GM12891 (cell line): ENCODE results near the gene NXPH4.
A peak's percentile ranks its signal among the peaks of the same experiment; 100 is the strongest.

ENCODE experiments used
- DNase-seq: peaks from one replicate; pipeline ENCODE4 v3.0.0; 2011; ENCODE audit warnings: low spot score; ENCODE audit not compliant: insufficient read length
- FAIRE-seq: peaks from 2 replicates; lab custom pipeline; 2011; peaks lifted over from hg19 to GRCh38; lab: Jason Lieb, UNC
- PAX5 ChIP-seq: IDR thresholded peaks from 2 replicates; pipeline ENCODE4 v1.6.1; 2011; ENCODE audit warnings: low read length, moderate library complexity, mild to moderate bottlenecking; ENCODE audit not compliant: insufficient read depth, severe bottlenecking
- POLR2A ChIP-seq: IDR thresholded peaks from 2 replicates; pipeline ENCODE4 v1.6.1; 2011; ENCODE audit warnings: low read depth, low read length, control low read depth
- POLR2AphosphoS5 ChIP-seq: IDR thresholded peaks from 2 replicates; pipeline ENCODE4 v1.6.1; 2011; ENCODE audit warnings: low read depth, low read length, control low read depth
- POU2F2 ChIP-seq: IDR thresholded peaks from 2 replicates; pipeline ENCODE4 v1.6.1; 2011; ENCODE audit warnings: low read depth, mild to moderate bottlenecking, control low read depth, low read length, moderate library complexity
- SPI1 ChIP-seq: IDR thresholded peaks from 2 replicates; pipeline ENCODE4 v1.6.1; 2011; ENCODE audit warnings: low read depth, low read length, control low read depth
- TAF1 ChIP-seq: IDR thresholded peaks from 2 replicates; pipeline ENCODE4 v1.6.1; 2011; ENCODE audit warnings: low read depth, low read length, control low read depth

NXPH4 gene

DNA sequence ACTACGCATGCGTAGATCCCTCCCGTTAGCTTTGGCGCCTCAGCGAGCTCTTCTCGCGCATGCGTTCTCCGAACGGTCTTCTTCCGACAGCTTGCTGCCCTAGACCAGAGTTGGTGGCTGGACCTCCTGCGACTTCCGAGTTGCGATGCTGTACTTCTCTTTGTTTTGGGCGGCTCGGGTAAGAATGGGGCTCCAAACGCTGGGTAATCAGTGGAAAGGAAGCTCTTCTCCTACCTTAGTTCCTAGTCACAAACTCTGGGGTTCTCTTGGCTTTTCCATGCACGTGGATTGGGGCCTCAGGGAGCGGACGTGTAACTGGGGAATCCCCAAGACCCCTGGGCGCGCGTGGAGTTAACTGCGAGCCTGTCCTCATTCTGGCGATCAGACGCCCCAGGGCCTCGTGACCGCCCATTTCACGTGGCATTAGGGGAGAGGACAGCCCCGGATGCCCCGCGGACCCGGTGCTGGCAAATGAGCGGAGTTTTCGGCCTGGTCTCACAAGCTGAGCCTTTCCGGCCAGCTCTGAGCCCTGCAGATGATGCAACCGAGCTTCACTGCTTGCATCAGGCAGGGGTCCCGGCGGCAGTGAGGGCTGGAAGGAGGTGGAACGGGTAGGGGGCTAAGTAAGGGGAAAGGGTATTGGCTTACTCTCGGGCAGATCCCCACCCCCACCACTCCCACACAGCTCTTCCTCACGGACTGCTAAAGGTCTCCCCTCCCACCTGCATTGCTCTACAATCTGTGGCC is 13.2 kb downstream of the NXPH4 start, which contains the start of gene SHMT2:
Gene SHMT2 (plus strand): TSS at position 78 of the 747 bp plus-strand sequence. CDS start 68 bp downstream, at position 146.
- FAIRE-seq (peak; percentile 95), DNase-seq (peak; percentile 97)
- TF ChIP-seq POLR2AphosphoS5 (peak; percentile 50; the same call in 1 of the 2 replicates), SPI1 (no peak), POLR2A (0 out of 2 replicates have a peak, but pooled peaks have one; percentile 48), TAF1 (peak; percentile 49)

DNA sequence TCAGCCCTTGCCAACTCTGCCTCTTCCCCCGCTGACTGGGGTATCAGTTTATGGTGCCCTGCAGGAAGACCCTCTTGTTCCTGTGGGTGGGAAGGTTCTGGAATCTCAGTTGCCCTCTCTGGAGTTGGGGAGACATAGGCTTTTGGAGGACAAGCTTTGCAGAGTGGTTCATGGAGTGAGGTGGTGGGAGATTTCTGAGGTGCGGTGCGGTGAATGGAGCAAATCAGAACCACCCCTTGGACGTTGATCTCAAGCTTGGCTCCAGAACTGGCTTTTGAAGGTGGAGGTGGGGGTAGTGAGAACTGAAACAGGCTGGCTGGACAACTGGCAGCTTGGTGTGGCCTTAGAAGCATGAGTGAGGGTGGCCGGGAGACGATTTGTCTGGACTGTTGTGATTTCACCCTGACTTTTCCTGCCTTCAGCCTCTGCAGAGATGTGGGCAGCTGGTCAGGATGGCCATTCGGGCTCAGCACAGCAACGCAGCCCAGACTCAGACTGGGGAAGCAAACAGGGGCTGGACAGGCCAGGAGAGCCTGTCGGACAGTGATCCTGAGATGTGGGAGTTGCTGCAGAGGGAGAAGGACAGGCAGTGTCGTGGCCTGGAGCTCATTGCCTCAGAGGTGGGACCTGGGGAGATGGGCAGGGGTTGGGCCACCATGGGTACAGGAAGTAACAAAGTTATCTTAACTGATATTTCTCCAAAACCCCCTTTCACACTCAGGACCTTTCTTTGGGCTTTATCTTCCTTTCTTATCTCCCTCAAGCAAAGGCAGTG is 14.0 kb downstream of the NXPH4 start:
- DNase-seq (no peak), FAIRE-seq (peak; percentile 16)
- TF ChIP-seq POU2F2: no peak
- no peak for TF ChIP-seq POLR2AphosphoS5
- TF ChIP-seq POLR2A: no peak
- no peak for TF ChIP-seq SPI1

DNA sequence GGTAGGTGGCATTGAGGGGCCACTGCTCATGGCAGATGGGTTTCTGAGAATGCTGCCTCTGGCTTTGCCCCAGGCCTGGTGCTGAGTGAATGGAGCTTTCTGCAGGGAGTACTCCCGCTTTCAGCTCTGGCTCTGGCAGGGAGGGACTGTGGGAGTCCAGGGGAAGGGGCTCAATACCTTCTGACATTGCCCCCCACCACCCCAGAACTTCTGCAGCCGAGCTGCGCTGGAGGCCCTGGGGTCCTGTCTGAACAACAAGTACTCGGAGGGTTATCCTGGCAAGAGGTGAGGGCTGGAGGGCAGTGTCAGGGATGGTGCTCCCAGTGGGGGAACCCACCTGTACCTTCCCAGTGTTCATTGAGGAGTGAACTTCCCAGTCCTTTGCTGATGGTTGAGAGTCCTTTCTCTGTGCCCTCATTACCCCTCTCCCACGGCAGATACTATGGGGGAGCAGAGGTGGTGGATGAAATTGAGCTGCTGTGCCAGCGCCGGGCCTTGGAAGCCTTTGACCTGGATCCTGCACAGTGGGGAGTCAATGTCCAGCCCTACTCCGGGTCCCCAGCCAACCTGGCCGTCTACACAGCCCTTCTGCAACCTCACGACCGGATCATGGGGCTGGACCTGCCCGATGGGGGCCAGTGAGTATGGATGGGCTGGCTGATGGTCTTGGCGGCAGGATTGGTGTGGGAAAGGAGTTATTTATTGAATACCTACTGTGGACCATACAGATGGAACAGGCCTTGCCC is 14.9 kb downstream of the NXPH4 start:
- DNase-seq (no peak), FAIRE-seq (no peak)
- no peak for TF ChIP-seq POLR2AphosphoS5
- TF ChIP-seq POLR2A: no peak
- TF ChIP-seq POU2F2: no peak

DNA sequence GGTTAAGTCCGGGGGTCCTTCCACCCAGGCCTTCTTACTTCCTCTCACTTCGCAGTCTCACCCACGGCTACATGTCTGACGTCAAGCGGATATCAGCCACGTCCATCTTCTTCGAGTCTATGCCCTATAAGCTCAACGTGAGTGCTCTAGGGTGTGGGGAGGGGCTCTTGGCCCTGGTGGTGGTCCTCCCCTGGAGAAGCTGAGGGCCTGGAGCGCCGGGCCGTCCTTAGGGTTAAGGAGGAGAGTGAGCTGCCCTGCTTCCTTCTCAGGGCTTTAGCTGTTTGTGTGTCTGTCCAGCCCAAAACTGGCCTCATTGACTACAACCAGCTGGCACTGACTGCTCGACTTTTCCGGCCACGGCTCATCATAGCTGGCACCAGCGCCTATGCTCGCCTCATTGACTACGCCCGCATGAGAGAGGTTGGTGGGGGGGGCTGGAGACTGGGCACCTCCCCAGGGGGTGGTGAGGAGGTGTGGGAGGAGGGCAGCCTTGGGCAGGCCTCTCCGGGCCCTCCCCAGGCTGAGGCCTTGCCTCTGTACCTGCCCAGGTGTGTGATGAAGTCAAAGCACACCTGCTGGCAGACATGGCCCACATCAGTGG is 15.7 kb downstream of the NXPH4 start:
- no peak for DNase-seq
- no peak for TF ChIP-seq TAF1
- no peak for FAIRE-seq

DNA sequence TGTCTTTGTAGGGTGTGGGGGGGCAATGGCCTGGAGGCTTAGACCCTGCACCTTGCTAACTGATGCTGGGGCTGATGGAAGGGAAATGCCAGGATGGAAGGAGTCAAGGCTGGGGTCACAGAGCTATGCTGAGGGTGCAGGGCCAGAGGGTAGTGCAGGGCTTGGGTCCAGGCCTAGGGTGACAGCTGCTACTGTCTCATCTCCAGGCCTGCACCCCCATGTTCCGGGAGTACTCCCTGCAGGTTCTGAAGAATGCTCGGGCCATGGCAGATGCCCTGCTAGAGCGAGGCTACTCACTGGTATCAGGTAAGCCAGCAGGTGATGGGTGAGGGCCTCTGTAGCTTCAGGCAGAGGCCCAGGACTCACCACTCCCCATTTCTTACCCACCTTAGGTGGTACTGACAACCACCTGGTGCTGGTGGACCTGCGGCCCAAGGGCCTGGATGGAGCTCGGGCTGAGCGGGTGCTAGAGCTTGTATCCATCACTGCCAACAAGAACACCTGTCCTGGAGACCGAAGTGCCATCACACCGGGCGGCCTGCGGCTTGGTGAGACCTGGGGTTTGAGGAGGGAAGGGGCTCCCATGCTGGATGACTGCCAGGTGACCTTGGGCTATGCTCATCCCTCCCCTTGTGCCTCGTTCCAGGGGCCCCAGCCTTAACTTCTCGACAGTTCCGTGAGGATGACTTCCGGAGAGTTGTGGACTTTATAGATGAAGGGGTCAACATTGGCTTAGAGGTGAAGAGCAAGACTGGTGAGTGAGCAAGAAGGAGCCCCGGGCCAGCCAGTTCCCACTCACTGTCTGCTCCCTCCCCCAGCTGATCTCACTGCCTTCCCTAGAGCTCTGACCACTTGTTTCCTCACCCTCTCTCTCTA is 17.0 kb downstream of the NXPH4 start:
- TF ChIP-seq POLR2AphosphoS5: no peak
- TF ChIP-seq PAX5: no peak
- no peak for TF ChIP-seq POLR2A
- TF ChIP-seq TAF1: no peak
- no peak for TF ChIP-seq POU2F2
- TF ChIP-seq SPI1: no peak
- FAIRE-seq (no peak), DNase-seq (no peak)

DNA sequence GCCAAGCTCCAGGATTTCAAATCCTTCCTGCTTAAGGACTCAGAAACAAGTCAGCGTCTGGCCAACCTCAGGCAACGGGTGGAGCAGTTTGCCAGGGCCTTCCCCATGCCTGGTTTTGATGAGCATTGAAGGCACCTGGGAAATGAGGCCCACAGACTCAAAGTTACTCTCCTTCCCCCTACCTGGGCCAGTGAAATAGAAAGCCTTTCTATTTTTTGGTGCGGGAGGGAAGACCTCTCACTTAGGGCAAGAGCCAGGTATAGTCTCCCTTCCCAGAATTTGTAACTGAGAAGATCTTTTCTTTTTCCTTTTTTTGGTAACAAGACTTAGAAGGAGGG is 17.6 kb downstream of the NXPH4 start:
- TF ChIP-seq POLR2AphosphoS5: no peak
- no peak for TF ChIP-seq POLR2A
- no peak for TF ChIP-seq TAF1
- no peak for TF ChIP-seq PAX5
- no peak for TF ChIP-seq SPI1
- no peak for TF ChIP-seq POU2F2
- no peak for FAIRE-seq

DNA sequence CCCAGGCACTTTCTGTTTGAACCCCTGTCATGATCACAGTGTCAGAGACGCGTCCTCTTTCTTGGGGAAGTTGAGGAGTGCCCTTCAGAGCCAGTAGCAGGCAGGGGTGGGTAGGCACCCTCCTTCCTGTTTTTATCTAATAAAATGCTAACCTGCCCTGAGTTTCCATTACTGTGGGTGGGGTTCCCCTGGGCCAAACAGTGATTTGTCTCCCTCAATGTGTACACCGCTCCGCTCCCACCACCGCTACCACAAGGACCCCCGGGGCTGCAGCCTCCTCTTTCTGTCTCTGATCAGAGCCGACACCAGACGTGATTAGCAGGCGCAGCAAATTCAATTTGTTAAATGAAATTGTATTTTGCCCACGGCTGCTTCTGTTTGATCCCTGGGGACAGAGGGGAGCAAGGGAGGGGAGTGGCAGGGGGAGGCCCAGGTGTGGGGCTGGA is 18.0 kb downstream of the NXPH4 start:
- TF ChIP-seq PAX5: no peak
- no peak for TF ChIP-seq POU2F2
- no peak for TF ChIP-seq POLR2AphosphoS5
- no peak for TF ChIP-seq SPI1
- no peak for TF ChIP-seq TAF1
- FAIRE-seq (no peak), DNase-seq (no peak)

More for the DNA sequence above, 17.6 kb downstream of the NXPH4 start:
- no peak for DNase-seq

DNA sequence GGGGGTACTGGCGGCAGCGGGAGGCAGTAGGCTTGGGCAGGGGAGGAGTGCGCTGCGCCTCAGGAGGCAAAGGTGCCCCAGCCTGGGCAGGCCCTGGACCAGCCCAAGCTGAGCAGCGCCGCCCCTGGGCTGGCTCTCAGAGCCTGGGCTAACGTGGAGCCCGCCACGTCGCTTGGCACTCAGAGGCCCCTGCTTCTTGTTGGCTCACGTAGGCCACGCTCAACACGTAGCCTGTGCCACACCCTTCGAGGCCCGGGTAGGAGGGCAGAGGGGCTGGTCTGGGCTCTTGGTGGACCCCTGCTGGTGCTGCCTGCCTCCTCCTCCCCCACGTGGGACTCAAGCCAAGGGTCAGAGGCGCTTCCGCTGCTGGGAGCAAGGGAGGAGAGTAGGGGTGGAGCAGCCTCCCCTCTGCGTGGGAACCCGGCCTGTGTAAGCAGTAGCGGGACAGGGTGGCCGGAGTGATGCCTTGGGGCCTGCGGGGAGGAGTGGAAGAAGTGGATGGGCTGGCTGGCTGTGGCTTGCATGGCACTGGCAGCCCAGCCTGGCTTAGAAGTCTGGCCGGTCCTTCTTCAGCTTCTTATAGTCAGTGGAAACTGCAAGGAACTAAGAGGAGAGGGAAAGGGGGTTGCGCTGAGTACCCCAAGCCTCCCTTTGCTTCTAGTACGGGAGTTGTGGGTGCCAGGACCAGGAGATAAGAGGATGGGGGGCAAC is 18.6 kb downstream of the NXPH4 start:
- TF ChIP-seq POLR2AphosphoS5 (peak; percentile 35; the same call in 1 of the 2 replicates), PAX5 (no peak), SPI1 (no peak), TAF1 (no peak), POU2F2 (no peak), POLR2A (peak; percentile 41; the same call in 1 of the 2 replicates)

DNA sequence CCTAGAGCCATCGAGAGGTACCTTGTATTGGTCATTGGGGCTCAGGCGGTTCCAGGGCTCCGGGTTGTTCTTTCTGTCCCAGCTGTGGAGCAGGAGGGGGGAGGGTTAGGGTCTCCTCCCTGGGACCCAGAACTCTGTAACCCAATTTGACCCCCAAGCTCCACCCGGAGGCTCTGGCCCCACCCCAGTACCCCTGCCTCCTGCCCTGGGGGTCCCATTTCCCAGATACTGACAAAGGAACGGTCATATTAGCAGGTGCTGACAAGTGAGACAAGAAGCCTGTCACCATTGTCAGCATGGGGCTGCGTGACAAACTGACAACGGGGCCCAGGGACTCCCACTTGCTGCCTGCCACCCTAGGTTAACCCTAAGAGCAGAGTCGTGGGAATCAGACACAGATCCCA is 19.1 kb downstream of the NXPH4 start:
- no peak for DNase-seq
- TF ChIP-seq POLR2A (no peak), PAX5 (no peak), TAF1 (no peak)
- FAIRE-seq: no peak

More for the DNA sequence above, 18.6 kb downstream of the NXPH4 start:
- FAIRE-seq: no peak
- DNase-seq: no peak
